ENCODE results near the gene ELP5.
A peak's percentile ranks its signal among the peaks of the same experiment; 100 is the strongest.

ELP5 gene

GRCh38 chr17:7258731-7259554 is 6.9 kb downstream of the ELP5 start:
- DNase-seq = no peak

DNA sequence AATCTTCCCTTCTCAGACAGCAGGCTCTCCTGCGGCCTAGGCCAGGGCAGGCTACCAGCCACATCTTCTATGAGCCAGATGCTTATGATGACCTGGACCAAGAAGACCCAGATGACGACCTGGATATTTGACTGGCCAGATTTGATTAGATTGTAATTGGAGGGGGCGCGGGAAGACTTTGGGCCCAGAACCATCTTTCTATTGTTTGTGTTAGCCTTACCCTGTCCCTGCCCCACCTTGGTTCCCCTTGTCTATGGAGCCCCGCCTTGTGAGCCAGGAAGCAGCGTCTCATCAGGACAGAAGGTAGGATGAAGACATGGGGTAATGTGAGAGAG is 7.5 kb downstream of the ELP5 start:
- DNase-seq = no peak

GRCh38 chr17:7260151-7260550 is 8.1 kb downstream of the ELP5 start:
- DNase-seq = no peak

DNA sequence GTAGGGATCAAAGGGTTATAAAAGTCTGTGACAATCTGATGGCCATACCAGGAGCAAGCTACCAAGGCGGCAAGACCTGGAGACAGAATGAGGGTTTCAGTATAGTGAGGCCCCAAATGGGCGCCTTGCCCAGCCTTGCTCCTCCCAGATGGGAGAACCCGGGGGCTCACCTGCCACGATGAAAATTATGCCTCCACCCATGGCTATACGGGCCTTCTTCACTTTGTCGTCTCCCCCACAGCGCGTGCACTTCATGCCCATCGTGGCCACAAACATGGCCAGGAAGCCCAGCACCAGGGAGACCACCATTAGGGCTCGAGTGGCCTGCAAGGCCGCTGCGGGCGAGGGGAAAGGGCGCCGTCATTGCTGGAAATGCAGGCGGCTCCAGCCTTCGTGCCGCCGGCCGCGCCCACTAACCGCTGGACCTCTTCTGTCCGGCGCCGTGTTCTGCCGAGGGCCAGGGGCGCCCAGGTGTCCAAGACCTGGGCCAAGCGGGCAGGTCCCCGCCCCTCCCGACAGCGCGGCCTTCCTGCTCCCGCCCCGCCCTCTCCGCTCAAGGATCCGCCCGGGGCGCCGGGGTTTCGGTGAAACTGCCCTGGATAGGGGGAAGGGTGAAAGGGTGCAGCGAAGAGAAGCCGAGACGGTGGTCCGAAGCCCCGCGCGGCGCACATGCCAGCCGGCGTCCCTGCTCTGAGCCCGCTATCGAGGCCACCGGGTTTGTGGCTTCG is 8.8 kb downstream of the ELP5 start:
- no peak for DNase-seq

DNA sequence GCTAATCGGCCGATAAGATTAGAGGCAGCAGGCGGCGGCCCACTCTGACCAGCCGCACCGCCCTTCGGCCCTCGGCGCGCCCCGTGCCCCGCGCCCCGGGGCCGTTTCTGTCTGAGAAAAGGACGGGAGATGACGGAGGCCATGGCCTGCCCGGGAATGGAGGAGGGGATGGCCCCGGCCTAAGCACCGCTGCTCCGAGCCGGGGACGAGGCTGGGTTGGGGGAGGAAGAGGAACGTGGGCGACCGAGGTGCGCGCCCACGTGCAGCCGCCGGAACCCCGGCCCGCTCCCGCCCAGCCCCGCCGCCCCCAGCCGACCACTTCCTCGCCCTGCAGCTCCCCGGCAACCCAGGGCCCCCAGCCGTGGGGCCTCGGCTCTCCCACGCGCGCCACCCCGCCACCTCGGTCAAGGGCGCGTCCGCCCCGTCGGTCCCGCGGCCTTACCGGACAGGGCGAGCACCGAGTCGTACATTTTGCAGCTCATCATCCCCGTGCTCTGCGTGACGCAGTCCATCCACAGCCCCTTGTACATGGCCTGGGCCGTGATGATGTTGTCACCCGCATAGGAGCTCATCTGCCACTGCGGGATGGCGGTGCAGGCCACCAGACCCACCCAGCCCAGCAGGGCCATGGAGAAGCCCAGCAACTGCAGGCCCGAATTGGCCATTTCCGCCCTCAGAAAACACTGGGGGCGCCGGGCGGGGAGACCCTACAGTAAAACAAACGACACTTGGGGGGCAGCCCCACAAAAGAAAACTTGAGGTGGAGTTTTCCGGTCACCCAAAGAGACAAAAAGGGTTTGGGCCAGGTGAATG is 9.6 kb downstream of the ELP5 start:
- no peak for DNase-seq

GRCh38 chr17:7262192-7262934 is 10.3 kb downstream of the ELP5 start, which contains the start of gene CLDN7:
Gene CLDN7, minus strand, starts transcription at chr17:7262478. Its CDS starts 435 bp downstream, at chr17:7262043.
- DNase-seq = no peak

GRCh38 chr17:7262935-7263800 is 11.2 kb downstream of the ELP5 start:
- no peak for DNase-seq

DNA sequence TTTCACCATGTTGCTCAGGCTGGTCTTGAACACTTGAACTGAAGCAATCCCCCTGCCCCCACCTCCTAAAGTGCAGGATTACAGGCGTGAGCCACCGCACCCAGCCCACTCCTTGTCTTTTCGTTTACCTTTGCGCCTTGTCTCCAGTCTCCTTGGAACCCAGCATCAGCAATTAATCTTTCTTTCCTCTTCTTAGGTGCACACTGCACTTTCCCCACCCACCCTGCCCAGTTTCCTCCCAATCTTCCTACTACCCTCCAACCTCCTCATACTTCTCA is 11.7 kb downstream of the ELP5 start:
- no peak for DNase-seq

DNA sequence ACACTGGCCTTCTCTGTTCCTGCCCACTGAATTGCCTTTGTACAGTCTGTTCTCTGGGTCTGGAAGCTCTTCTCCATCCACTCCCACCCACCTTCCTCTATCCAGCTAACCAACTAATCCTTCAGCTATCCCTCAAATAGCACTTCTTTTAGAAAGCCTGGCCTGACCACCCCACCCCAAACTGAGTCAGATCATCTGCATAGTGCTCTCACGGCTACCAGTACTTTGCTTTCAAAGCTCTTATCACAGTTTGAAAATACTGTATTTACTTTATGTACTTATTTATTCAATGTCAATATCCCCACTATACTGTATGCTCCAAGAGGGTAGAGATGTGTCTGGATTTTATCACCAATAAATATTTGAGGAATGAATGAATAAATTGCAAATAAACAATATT is 14.8 kb downstream of the ELP5 start:
- DNase-seq = no peak

DNA sequence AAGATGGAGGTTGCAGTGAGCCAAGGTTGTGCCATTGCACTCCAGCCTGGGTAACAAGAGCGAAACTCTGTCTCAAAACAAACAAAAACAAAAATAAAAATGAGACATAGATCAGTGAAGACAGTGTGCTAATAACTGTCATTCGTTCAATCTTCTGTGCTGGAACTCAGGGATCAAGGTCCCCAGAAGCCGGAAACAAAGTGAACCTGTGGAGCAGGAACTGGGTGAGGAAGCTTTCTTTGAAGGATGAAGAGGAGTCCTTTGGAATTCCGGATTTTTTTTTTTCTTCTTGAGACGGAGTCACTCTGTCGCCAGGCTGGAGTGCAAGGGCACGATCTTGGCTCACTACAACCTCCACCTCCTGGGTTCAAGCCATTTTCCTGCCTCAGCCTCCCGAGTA is 27.4 kb downstream of the ELP5 start:
- DNase-seq = no peak

GRCh38 chr17:7280519-7281073 is 28.6 kb downstream of the ELP5 start:
- peak; percentile 70 for DNase-seq

DNA sequence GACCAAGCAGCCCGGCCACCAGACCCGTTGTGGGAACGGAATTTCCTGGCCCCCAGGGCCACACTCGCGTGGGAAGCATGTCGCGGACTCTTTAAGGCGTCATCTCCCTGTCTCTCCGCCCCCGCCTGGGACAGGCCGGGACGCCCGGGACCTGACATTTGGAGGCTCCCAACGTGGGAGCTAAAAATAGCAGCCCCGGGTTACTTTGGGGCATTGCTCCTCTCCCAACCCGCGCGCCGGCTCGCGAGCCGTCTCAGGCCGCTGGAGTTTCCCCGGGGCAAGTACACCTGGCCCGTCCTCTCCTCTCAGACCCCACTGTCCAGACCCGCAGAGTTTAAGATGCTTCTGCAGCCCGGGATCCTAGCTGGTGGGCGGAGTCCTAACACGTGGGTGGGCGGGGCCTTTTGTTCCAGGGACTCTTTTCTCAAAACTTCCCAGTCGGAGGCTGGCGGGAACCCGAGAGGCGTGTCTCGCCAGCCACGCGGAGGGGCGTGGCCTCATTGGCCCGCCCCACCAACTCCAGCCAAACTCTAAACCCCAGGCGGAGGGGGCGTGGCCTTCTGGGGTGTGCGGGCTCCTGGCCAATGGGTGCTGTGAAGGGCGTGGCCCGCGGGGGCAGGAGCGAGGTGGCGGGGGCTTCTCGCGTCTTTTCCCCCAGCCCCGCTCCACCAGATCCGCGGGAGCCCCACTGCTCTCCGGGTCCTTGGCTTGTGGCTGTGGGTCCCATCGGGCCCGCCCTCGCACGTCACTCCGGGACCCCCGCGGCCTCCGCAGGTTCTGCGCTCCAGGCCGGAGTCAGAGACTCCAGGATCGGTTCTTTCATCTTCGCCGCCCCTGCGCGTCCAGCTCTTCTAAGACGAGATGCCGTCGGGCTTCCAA is 29.3 kb downstream of the ELP5 start, which contains the start of gene SLC2A4:
Gene SLC2A4 (plus strand): TSS at position 645 of the 879 bp plus-strand sequence. CDS start 217 bp downstream, at position 862.
- peak; percentile 93 for DNase-seq

DNA sequence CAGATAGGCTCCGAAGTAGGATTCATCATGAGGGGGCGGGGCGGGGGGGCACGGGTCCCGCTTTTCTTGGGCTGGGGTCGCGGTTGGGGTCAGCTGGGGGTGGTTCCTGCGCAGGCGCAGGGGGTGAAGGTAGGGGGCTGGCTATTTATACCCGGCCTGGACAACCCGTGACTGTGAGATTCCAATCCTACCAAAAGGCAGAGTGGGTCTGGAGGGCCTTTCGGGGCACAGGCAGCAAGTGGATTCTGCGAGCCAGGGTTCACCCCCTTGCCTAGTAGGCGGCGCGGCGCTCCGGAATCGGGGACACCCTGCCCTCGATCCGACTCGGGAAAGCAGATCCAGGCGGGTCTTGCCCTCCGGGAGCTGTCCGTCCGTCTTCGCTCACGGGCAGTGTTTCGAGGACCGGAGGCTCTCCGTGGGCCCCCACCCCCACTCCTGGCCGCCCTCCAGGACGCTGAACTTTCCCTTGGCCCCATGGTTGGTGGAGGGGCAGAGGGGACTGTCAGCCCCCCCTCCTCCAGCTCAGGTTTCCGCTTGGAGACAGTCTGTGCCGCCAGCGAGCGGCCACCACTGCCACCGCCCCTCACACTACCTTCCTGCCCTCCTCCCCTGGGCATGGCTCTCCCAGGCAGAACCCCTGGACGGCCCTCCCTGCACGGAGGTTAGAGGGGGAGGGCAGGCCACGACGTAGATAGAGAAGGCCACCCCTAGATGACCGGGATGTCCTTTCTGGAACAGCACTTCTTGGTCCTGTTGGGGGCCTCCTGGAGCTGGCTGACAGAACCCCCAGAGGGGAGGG is 30.1 kb downstream of the ELP5 start:
- no peak for DNase-seq

- no peak for DNase-seq
Measured at GRCh38 chr17:7282752-7283321, 30.8 kb downstream of the ELP5 start.

DNA sequence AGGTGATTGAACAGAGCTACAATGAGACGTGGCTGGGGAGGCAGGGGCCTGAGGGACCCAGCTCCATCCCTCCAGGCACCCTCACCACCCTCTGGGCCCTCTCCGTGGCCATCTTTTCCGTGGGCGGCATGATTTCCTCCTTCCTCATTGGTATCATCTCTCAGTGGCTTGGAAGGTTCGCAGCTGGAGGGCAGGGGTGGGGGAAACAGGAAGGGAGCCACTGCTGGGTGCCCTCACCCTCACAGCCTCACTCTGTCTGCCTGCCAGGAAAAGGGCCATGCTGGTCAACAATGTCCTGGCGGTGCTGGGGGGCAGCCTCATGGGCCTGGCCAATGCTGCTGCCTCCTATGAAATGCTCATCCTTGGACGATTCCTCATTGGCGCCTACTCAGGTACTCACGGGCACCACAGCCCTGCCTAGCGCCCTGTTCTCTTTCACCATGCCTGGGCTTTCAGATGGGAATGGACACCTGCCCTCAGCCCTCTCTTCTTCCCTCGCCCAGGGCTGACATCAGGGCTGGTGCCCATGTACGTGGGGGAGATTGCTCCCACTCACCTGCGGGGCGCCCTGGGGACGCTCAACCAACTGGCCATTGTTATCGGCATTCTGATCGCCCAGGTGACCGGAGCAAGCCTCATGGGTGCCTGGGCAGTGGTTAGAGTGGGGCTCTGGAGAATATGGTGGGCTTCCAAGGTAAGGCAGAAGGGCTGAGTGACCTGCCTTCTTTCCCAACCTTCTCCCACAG is 31.6 kb downstream of the ELP5 start:
- no peak for DNase-seq

GRCh38 chr17:7284911-7285310 is 32.9 kb downstream of the ELP5 start:
- no peak for DNase-seq

- no peak for DNase-seq
Measured at GRCh38 chr17:7285679-7286078, 33.7 kb downstream of the ELP5 start.

DNA sequence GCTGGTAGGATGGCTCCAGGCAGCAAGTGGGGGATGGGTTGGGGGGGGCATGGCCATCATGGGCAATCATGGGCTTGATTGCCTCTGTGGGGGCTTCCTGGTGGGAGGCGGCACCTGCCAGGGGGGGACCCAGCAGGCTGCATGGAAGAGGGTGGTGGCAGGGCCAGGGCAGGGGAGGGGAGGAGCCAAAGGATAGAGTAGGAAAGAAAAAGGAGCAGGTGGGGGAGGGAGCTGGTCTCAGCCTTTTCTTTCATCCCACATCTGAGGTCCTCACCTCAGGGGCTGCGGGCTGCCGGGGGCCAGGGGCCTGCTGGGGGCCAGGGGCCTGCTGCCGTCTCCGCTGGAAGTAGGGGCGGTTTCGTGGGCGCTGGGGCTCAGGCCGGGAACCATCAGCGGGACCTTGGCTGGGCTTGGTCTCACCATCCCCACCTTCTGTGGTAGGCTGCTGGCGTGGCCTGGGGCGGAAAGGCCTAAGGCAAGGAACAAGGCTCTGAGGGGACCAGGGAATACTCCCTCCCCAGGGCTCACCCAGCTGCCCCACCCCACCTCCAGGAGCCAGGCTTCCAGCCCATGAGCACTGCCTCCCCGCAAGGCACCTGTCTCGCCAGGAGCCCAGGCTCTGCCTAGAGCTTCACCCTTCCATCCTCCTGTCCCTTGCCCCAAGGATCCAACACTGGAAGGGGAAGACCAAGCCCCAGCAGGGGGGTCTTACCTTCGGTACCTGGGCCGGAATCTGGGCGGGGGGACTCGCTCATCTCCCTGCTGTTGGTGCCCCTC is 37.4 kb downstream of the ELP5 start:
- no peak for DNase-seq
